Left forelimb (tissue), 1 donor: ENCODE results near the gene OBP2A.
"Not testable (repeated sequence)": the region's sequence is repeated elsewhere in the genome, so short reads cannot be mapped to it uniquely, and the experiment has no call there.

Experiments used
- DNase-seq: peaks from one replicate; pipeline ENCODE4 v3.0.0-alpha.2; 2018; ENCODE audit warnings: low spot score

OBP2A gene, protein sequence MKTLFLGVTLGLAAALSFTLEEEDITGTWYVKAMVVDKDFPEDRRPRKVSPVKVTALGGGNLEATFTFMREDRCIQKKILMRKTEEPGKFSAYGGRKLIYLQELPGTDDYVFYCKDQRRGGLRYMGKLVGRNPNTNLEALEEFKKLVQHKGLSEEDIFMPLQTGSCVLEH

GRCh38 chr9:135545646-135546176 lies at the start of gene OBP2A:
Gene OBP2A (plus strand): TSS chr9:135546126. CDS start chr9:135546181, 55 bp downstream.
- not testable (repeated sequence) for DNase-seq

GRCh38 chr9:135498381-135499126 lies 47.4 kb upstream of the OBP2A start:
- DNase-seq: no peak

DNA sequence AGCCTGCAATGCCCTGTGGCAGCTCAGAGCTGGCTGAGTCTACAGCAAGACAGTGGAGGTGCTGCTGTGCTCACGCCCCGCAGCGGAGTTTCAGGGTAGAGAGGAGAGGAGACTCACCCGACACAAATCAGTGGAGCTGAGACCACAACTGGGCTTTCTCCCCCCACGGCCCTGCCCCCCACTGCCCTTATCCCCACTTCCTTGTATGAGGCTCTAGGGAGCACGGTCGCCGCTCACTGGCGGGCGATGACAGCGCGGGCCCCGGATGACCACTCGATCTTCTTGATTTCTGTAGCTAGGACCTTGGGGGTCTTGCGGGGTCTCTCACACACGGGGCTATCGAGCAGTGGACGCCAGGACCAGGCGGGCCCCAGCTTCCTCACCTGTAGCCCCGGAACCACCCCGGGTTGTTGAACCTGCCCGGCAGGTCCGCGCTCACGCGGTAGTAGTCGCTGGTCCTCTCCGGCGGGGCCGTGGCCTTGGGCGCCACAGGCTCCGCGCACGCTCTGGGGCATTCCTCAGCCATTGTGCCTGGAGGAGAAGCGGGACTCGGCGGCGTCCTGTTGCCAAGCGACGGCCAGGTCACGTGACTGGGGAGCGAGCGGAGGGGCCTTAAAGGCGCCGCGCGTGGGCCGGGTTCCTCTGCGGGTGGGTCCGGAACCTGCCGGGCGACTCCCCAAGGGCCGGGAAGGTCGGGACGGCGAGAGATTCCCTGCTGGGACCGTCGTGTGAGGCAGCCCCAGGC lies 46.4 kb upstream of the OBP2A start:
- DNase-seq: peak; percentile 94

GRCh38 chr9:135500071-135500524 lies 45.8 kb upstream of the OBP2A start:
- DNase-seq: peak; percentile 76

DNA sequence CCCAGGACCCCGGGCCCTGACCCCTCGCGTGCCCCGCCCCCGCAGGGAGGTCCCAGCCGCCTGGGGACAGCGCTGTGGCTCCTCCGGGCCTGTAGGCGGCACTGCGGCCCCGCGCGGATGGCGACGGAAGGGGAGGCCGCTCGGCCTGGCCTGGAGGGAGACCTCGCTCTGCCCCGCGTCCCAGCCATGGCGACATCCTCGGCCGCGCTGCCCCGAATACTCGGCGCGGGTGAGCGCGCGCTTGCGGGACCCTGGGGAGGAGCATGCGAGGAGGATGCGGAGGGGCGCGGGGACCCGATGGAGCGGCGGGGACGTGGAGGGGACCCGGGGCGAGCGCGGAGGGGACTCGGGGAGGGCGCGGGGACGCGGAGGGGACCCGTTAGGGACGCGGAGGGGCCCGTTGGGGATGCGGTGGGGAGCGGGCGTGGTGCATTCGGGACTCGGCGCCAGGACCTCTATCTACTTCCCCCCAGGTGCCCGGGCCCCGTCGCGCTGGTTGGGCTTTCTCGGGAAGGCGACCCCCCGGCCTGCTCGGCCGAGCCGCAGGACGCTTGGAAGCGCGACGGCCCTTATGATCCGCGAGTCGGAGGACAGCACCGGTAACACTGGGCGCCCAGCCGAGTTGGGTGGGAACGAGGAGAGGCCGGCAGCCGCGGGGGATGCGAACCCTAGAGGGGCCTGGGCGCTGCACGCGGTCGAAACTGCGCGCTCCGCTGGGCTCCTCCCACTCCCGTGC lies 45.2 kb upstream of the OBP2A start, which contains the start of gene MRPS2:
MRPS2 (plus strand) TSS at position 158 of the 736 bp plus-strand sequence; CDS start at position 187, 29 bp downstream.
- peak; percentile 90 for DNase-seq

- DNase-seq: no peak
These were observed 44.4 kb upstream of the OBP2A start for GRCh38 chr9:135501261-135502167.

DNA sequence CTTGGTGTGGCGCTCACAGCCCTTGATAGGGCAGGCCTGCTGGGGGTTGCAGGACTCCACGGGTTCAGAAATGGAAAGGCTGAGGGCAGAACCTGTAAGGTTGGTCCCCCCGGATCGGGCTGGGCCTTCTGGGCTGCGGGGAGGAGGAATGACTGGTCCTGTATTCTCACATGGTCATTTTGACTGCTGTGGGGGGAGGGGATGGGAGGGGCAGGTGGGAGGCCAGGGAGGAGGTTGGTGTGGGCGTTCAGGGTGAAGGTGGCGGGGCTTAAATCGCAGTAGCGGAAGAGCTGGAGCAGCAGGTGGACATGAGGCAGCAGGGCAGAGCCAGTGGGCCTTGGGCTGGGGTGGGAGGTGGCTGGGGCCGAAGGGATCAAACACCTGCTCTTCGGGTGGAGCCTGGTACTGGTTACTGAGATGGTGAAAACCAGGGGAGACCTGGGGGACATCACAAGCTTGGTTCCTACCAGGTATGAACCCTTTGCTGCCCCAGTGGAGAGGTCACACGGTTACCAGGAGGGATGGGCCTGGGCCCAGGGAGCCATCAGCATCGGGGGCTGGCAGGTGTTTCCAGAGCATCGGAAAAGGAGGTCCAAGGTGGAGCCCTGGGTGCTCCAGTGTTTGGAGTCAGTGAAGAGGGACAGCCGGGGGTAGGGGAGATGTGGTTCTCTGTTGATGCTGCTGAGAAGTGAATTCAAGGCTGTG lies 43.6 kb upstream of the OBP2A start:
- DNase-seq: no peak

DNA sequence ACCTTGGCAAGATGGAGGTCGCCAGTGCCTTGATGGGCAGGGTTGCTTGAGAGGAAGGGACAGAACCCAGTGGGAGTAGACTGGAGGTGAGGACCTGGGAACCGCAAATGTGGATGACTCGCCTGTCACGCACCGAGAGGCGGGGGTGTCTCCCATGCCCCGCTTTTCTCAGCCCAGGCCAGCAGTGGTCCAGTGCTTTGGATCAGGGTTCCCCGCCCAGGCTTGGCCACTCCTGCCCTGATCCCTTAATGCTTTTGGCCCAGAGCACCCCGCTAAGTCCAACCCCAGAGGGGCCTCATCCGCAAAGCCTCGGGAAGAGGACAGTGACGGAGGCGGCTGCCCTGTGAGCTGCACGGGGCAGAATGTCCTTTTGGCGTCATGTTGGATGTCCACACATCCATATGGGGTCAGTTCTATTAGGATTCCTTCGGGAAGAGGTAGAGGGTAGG lies 43.0 kb upstream of the OBP2A start:
- no peak for DNase-seq

DNA sequence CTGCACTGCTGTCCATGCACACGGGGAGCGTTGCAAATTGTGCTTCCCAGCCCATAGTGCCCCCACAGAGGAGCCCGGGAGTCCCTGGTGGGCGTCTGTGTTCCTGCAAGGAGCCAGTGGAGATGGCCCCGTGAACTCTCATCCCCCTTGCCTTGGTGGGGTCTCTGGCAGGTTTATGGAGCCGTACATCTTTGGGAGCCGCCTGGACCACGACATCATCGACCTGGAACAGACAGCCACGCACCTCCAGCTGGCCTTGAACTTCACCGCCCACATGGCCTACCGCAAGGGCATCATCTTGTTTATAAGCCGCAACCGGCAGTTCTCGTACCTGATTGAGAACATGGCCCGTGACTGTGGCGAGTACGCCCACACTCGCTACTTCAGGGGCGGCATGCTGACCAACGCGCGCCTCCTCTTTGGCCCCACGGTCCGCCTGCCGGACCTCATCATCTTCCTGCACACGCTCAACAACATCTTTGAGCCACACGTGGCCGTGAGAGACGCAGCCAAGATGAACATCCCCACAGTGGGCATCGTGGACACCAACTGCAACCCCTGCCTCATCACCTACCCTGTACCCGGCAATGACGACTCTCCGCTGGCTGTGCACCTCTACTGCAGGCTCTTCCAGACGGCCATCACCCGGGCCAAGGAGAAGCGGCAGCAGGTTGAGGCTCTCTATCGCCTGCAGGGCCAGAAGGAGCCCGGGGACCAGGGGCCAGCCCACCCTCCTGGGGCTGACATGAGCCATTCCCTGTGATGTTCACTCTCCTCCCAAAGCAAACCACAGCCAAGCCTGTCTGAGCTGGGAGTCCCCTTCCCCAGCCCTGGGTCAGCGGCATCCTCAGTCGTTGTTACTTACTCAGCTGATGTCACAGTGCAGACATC lies 42.3 kb upstream of the OBP2A start:
- no peak for DNase-seq

GRCh38 chr9:135504262-135505243 lies 41.4 kb upstream of the OBP2A start:
- no peak for DNase-seq

DNA sequence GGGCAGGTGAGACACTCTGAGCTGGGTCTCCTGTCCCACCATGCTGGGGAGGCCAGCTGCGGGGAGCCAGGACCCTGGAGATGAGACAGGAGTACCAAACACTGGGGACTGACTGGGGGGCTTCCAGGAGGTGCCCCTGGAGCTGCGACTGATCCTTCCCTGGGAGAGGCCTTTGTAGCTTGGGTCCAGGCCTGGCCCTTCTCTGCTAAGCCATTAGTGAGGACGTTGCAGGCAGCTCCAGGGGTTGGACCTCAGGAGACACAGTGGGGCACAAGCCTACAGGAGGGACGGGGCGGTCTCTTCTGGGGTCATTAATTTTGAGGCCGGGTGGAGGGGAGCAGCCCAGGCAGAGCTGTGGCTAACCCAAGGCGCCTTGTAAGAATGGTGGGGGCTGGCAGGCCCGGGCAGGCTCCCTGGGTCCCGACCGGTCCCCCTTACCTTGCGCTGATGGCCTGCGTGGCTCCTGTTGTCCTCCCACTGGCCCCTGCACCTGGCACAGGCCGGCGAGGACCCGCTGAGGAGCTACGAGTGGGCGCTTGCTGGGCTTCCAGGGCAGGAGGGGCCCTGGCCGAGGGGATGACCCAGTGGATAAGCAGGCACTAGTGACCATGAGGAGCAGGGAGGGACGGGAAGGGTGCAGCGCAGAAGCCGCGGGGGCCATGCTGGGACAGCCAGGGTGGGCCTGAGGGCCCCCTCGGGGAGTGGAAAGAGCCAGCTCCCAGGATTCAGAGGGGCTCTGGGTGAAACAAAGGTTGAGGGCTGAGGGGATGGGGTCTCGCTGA lies 40.3 kb upstream of the OBP2A start:
- DNase-seq: no peak

GRCh38 chr9:135506327-135507103 lies 39.4 kb upstream of the OBP2A start:
- DNase-seq: no peak

GRCh38 chr9:135507104-135508035 lies 38.6 kb upstream of the OBP2A start:
- DNase-seq: peak; percentile 38

- DNase-seq: peak; percentile 46
These were observed 37.6 kb upstream of the OBP2A start for GRCh38 chr9:135508211-135508820.
